Measurements from ENCODE around the gene ARL3.

DNA sequence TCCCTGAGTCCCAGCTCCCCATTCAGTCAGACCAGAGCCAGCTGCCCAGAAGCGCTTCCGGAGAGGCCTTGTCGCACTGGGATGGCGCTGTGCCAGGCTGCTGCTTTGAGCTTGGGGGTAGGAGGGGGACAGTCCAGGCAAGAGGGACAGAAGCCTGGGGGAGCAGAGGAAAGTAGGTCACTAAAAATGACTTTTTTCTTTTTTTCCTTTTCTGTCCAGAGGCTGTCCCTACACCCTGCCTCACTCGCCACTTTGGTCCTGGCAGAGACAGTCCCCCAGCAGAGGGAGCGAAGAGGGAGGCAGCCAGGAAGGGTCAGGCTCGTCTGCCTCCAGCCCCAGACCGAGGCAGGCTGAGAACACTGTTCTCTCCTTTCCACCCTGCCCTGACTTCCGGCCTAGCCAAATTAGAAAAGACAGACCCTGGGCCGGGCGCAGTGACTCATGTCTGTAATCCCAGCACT lies 85.7 kb downstream of the ARL3 start:
- TF ChIP-seq ESRRG (CRISPR knock-in tag; IDR thresholded peaks at IDR 0.05) (no peak), ZFP3 (CRISPR knock-in tag; IDR thresholded peaks at IDR 0.05) (no peak)

Data from SK-N-SH treated with all-trans-retinoic acid at 6 μM for 48 hours (cell line).